Panc1 (cell line): Measurements from ENCODE around the gene SSR4. TPM values are rescaled to one million over a fixed set of nuclear protein-coding genes. Genes with fewer than 3 reads are reported as not detected.

Experiments
- ATAC-seq: fragments of 200-7000 bp; cut with Tn5 transposase; 2 replicates; pipeline ENCODE4 v1.9.1; 2020; ENCODE audit warnings: mild to moderate bottlenecking, moderate library complexity
- BruUV-seq: library from RNA; stranded (reverse); fragments of 400-500 nt; replicated peaks from 2 replicates; lab custom pipeline; 2021; lab: Mats Ljungman, UMichigan
- CTCF ChIA-PET: fragments of 300-600 bp; sonication (Branson Sonifier 250); formaldehyde crosslinking; loops from one replicate; lab custom pipeline; 2022; ENCODE audit warnings: antibody characterized with exemption; lab: Charles Lee
- POLR2A ChIA-PET: fragments of 300-600 bp; sonication (Branson Sonifier 250); formaldehyde crosslinking; loops from one replicate; lab custom pipeline; 2022; ENCODE audit warnings: antibody characterized with exemption; lab: Charles Lee
- DNase-seq: peaks from one replicate; pipeline ENCODE4 v3.0.0-alpha.2; 2010; ENCODE audit warnings: low read depth, low spot score
- H3K27ac ChIP-seq: 2 replicates; pipeline ENCODE4 v1.5.1; 2011; ENCODE audit warnings: mild to moderate bottlenecking, low read length, inconsistent platforms
- H3K27me3 ChIP-seq: fragments of 200-500 bp; sonication (Bioruptor generic); 2 replicates; pipeline ENCODE4 v1.6.0; 2014; ENCODE audit warnings: low read length, inconsistent platforms; ENCODE audit not compliant: control insufficient read depth, insufficient read depth
- H3K36me3 ChIP-seq: fragments of 200-500 bp; sonication (Bioruptor generic); 2 replicates; pipeline ENCODE4 v1.5.1; 2014; ENCODE audit warnings: inconsistent platforms, mild to moderate bottlenecking, low read length, moderate library complexity; ENCODE audit not compliant: control insufficient read depth, insufficient read depth
- H3K4me1 ChIP-seq: 2 replicates; pipeline ENCODE4 v1.5.1; 2011; ENCODE audit warnings: inconsistent platforms, mild to moderate bottlenecking, low read length, moderate library complexity; ENCODE audit not compliant: control insufficient read depth, insufficient read depth
- H3K4me3 ChIP-seq, 2 experiments: 2 replicates each; pipeline ENCODE4 v1.5.1; 2011 to 2012; ENCODE audit warnings: low read depth in 2 of 2, low read length in 2 of 2, mild to moderate bottlenecking in 2 of 2, inconsistent platforms in 1 of 2, moderate library complexity in 1 of 2
- H3K9me3 ChIP-seq: fragments of 200-500 bp; sonication (Bioruptor generic); 2 replicates; pipeline ENCODE4 v1.5.1; 2014; ENCODE audit warnings: low read depth, mild to moderate bottlenecking, inconsistent platforms, low read length, moderate library complexity; ENCODE audit not compliant: control insufficient read depth, insufficient read depth
- POLR2AphosphoS5 ChIP-seq: IDR thresholded peaks from 2 replicates; pipeline ENCODE4 v1.6.1; 2012; ENCODE audit warnings: mild to moderate bottlenecking, low read depth, low read length, moderate library complexity
- TCF7L2 ChIP-seq: IDR thresholded peaks from 2 replicates; pipeline ENCODE4 v1.6.1; 2011; ENCODE audit warnings: mild to moderate bottlenecking, low read depth, low read length, inconsistent platforms
- in situ Hi-C: cut with HindIII; loops from 2 replicates; pipeline ENCODE4 v1.10.0; 2016; ENCODE audit warnings: low sequenced_read_pairs, low pct_unique_long_range_greater_than_20kb
- intact Hi-C: fragments of 100-400 bp; cut with micrococcal nuclease; formaldehyde crosslinking; loops from one replicate; pipeline ENCODE4 v1.10.0; 2022; ENCODE audit not compliant: unreplicated experiment
- total RNA-seq: library from RNA; stranded (reverse); gene quantifications from one replicate; pipeline ENCODE4 v1.2.1, GENCODE V29; 2021; ENCODE audit not compliant: unreplicated experiment
- TF ChIP-seq, protein P1 (sequence below), 2 experiments: IDR thresholded peaks; 2 replicates each; pipeline ENCODE4 v1.6.1; 2011 to 2012; ENCODE audit warnings: low read depth in 2 of 2, control low read depth in 1 of 2, low read length in 1 of 2, mild to moderate bottlenecking in 1 of 2, moderate library complexity in 1 of 2; ENCODE audit not compliant: insufficient read depth in 1 of 2
- TF ChIP-seq, protein P2 (sequence below): fragments of 450-650 bp; IDR thresholded peaks from 2 replicates; pipeline ENCODE4 v1.5.1; 2017; ENCODE audit warnings: mild to moderate bottlenecking

The SSR4 gene
- total RNA-seq, 1 experiment from 2014 or later: 504 TPM

- no peak overlapping the region for H3K4me3 ChIP-seq
- DNase-seq (no peak), ATAC-seq (no peak)
- no peaks in the 10 kb centered on the region for H3K9me3 ChIP-seq
- intact Hi-C loops (loop anchor here (10.0 kb wide), 2 partner anchors 122 to 162 kb away; partner anchors contain the start of genes ARHGAP4 and L1CAM), in situ Hi-C loops (no loop called here)
- H3K27me3 ChIP-seq: no peaks in the 10 kb centered on the region
- H3K27ac ChIP-seq: no peak overlapping the region
- ChIA-PET POLR2A (no interaction called here), CTCF (no interaction called here)
- H3K4me1 ChIP-seq: peaks cover 25% of the 10 kb centered on the region
- BruUV-seq: no TSS peak
- H3K36me3 ChIP-seq: no peaks in the 10 kb centered on the region
- TF ChIP-seq, protein P1, sequence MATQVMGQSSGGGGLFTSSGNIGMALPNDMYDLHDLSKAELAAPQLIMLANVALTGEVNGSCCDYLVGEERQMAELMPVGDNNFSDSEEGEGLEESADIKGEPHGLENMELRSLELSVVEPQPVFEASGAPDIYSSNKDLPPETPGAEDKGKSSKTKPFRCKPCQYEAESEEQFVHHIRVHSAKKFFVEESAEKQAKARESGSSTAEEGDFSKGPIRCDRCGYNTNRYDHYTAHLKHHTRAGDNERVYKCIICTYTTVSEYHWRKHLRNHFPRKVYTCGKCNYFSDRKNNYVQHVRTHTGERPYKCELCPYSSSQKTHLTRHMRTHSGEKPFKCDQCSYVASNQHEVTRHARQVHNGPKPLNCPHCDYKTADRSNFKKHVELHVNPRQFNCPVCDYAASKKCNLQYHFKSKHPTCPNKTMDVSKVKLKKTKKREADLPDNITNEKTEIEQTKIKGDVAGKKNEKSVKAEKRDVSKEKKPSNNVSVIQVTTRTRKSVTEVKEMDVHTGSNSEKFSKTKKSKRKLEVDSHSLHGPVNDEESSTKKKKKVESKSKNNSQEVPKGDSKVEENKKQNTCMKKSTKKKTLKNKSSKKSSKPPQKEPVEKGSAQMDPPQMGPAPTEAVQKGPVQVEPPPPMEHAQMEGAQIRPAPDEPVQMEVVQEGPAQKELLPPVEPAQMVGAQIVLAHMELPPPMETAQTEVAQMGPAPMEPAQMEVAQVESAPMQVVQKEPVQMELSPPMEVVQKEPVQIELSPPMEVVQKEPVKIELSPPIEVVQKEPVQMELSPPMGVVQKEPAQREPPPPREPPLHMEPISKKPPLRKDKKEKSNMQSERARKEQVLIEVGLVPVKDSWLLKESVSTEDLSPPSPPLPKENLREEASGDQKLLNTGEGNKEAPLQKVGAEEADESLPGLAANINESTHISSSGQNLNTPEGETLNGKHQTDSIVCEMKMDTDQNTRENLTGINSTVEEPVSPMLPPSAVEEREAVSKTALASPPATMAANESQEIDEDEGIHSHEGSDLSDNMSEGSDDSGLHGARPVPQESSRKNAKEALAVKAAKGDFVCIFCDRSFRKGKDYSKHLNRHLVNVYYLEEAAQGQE (IDR thresholded peaks at IDR 0.05; ENCODE audit: insufficient read depth in 1 of 2, low read depth in 2 of 2, low read length in 1 of 2): no peak
- TF ChIP-seq, protein P2, sequence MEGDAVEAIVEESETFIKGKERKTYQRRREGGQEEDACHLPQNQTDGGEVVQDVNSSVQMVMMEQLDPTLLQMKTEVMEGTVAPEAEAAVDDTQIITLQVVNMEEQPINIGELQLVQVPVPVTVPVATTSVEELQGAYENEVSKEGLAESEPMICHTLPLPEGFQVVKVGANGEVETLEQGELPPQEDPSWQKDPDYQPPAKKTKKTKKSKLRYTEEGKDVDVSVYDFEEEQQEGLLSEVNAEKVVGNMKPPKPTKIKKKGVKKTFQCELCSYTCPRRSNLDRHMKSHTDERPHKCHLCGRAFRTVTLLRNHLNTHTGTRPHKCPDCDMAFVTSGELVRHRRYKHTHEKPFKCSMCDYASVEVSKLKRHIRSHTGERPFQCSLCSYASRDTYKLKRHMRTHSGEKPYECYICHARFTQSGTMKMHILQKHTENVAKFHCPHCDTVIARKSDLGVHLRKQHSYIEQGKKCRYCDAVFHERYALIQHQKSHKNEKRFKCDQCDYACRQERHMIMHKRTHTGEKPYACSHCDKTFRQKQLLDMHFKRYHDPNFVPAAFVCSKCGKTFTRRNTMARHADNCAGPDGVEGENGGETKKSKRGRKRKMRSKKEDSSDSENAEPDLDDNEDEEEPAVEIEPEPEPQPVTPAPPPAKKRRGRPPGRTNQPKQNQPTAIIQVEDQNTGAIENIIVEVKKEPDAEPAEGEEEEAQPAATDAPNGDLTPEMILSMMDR: no peak
- TF ChIP-seq TCF7L2 (no peak), POLR2AphosphoS5 (no peak)
These were observed 31.8 kb upstream of the SSR4 start for GRCh38 chrX:153762626-153763173.

GRCh38 chrX:153763298-153763932 lies 31.1 kb upstream of the SSR4 start:
- Histone ChIP-seq H3K27ac (no peak overlapping the region), H3K27me3 (no peaks in the 10 kb centered on the region), H3K4me3 (no peak overlapping the region), H3K4me1 (peaks cover 25% of the 10 kb centered on the region), H3K9me3 (no peaks in the 10 kb centered on the region), H3K36me3 (no peaks in the 10 kb centered on the region)
- ATAC-seq (no peak), DNase-seq (no peak)
- POLR2A ChIA-PET: no interaction called here
- no peak for TF ChIP-seq POLR2AphosphoS5
- CTCF ChIA-PET: interaction anchor here (0.6 kb wide), 1 partner anchor 96 kb away, joined by 3 read pairs; no protein-coding TSS in a partner anchor
- intact Hi-C loops (loop anchor here (10.0 kb wide), 2 partner anchors 121 to 161 kb away; partner anchors contain the start of genes ARHGAP4 and L1CAM), in situ Hi-C loops (no loop called here)
- no TSS peak for BruUV-seq
